ENCODE results near the gene TBL1X.

Gene TBL1X

DNA sequence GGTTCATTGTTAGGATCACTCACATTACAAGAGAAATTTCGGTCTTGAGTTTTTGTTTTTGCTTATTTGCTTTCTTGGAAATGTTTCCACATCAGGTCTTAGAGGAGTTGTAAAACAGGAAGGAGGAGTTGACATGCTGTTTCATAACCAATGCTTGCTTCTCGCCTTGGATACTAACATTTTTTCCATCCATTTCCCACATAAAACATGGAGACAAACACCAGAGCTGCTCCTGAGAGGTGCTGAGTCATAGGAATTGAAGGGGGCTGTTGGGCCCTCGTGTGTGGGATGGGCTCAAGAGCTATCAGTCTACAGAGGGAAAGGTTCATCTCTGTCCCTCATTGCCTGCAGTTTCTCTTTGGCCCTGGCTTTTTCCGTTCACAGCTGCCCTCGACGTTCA is 29.9 kb downstream of the TBL1X start:
- DNase-seq, result no peak

GRCh38 chrX:9495496-9495895 is 30.6 kb downstream of the TBL1X start:
- DNase-seq, result no peak

- no peak for DNase-seq
Observed at GRCh38 chrX:9498236-9498635, 33.4 kb downstream of the TBL1X start.

DNA sequence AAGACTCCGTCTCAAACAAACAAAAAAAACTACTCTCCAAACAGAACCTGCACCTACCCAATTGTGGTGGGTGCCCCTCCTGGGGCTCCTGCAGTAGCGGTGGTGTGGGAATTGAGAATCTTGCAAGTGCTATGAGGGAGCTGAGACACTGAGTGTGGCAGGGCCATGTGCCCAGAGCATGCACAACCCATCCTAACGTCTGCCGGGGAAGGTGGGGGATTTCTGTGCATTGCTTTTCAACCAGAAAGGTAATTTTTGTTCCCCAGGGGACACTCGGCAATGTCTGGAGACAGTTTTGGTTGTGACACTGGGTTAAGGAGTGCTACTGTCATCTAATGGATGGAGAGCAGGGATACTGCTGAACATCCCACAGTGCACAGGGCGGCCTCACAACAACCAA is 35.7 kb downstream of the TBL1X start:
- no peak for DNase-seq

DNA sequence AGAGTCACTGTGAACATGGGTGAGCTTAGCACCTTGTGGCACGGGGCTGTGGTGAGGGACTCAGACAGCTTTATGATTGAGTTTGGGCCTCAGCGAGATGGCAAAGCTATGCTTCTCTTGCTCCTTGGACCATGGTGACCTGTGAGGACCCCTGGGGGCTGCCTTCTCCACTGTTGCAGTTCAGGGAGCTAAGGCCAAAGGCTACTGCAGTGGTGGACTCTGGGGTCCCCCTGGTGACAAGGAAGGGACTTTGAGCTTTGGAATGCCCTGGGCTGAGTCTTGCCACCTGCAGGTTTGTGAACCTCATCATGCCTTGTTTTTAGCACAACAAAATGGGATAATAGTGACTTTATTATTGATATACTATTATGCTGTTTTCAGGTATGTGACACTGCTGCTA is 36.5 kb downstream of the TBL1X start:
- DNase-seq, result no peak

GRCh38 chrX:9503261-9503660 is 38.4 kb downstream of the TBL1X start:
- DNase-seq, result no peak

GRCh38 chrX:9510366-9510765 is 45.5 kb downstream of the TBL1X start:
- no peak for DNase-seq

GRCh38 chrX:9510980-9511379 is 46.1 kb downstream of the TBL1X start:
- DNase-seq, result no peak

- no peak for DNase-seq
Observed at GRCh38 chrX:9515489-9515888, 50.6 kb downstream of the TBL1X start.

DNA sequence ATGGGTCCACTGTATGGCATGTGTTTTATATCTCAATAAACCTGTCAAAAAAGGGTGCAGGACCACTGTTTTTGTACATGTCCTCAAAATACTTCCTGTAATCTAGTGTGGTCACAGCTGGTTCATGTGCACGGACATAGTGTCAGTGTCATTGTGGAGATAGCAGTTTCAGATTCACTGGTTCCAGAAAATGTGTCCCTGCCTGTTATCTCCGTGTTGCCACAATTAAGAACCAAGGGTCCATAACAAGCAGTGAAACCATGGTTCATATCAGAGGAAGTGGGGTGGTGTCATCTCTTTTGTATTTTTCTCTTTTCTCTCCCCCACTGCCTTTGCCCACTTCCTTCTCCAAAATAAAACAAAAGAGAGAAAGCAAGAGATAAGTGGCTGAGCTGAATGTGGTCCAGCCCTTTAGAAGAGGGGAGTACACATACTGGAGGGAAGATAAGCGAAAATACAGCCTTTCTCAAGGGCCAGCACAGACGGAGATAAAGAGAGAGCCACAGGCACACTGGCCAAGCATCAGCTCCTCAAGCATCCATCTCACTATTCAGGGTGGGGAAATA is 51.2 kb downstream of the TBL1X start:
- no peak for DNase-seq

- no peak for DNase-seq
Observed at GRCh38 chrX:9516635-9517034, 51.8 kb downstream of the TBL1X start.

GRCh38 chrX:9518051-9518450 is 53.2 kb downstream of the TBL1X start:
- DNase-seq, result no peak

DNA sequence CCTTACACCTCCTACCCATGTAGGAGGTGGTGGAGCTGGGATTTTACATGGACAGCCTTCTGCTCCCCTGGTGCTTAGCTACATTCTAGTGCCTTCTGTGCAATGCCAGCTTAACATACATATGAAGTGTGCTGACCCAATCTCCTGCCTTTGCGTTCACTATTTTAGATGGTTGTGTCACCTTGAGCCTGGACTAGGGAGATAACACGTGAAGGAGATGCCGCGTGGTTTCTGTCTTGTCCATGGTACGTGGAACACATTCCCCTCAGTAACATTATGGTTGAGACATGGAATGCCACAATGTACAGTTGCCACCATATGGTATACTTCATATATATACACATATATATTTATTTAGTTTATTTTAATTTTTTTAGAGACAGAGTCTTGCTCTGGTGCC is 54.0 kb downstream of the TBL1X start:
- DNase-seq, result no peak

DNA sequence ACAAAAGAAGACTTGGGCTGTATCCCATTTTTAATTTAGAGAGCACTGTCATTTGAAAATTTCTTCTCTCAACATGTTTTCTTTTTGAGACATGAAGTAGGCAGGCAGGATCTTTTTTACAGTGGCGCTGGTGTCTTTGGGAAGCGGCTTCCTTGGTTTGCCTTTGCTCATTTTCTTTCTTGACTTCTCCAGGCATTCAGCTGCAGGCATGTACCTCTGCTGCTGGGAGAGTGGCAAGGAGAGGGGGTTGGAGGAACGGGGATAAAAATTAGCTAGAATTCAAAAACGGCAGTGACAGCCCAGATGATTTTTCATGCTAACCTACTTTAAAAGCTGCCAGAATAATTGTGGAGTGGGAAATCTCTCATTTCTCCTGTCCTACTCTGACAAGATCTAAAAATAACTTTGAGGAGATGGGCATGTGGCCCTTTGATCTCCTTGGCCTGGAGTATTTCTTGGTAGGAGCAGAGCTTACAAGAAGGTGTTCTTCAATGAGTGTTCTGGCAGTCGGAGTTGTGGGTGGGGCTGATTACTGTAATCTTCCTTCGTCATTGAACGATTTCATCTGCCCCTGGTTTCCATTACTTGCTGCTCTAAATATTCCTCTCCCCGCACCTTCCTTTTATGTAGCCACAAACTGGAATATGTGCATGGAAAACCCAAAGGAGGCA is 54.8 kb downstream of the TBL1X start:
- DNase-seq, result no peak

GRCh38 chrX:9520217-9520590 is 55.3 kb downstream of the TBL1X start:
- DNase-seq, result no peak

- DNase-seq, result no peak
Observed at GRCh38 chrX:9522378-9523155, 57.7 kb downstream of the TBL1X start.

DNA sequence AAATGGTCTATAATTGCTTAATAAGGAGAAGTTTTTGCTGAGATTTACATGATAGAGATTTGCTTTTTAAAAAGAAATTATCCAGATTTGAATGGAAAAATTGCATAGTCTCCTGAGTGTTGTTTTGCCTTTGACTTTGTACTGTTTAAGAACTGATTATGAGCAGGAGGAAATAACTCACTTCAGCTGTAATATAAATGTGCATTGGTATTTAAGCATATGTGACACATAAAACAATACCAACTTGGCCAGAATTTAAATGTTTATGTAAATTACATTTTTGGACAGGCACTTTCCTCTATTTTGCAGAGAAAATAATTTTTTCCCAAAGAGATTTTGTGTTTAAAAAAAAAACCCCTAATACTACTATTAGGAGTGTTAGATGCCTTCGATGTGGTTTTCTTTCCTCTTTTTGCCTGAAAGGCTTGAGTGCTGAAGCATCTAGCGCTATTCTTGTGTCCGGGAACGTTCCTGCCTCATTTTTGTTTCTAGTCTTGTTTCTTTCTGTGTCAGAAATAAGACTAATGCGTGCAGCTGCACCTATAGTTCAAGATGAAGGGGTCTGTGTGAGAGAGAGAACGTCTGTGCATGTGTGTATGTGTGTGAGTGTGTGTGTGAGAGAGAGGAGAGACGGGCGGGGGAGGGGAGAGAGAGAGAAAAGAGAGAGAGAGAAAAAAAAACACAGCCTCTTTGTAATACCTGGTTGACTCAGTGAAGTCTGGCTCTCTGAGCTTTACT is 60.8 kb downstream of the TBL1X start:
- peak in 1 of 51 donors; percentile 4 for DNase-seq

GRCh38 chrX:9526965-9527364 is 62.1 kb downstream of the TBL1X start:
- no peak for DNase-seq

- DNase-seq, result no peak
Observed at GRCh38 chrX:9528498-9528897, 63.6 kb downstream of the TBL1X start.

GRCh38 chrX:9529223-9529622 is 64.4 kb downstream of the TBL1X start:
- no peak for DNase-seq

- peak in 32 of 51 donors; percentile 0 to 65 (median 21) for DNase-seq
Observed at GRCh38 chrX:9530848-9531274, 66.0 kb downstream of the TBL1X start.

DNA sequence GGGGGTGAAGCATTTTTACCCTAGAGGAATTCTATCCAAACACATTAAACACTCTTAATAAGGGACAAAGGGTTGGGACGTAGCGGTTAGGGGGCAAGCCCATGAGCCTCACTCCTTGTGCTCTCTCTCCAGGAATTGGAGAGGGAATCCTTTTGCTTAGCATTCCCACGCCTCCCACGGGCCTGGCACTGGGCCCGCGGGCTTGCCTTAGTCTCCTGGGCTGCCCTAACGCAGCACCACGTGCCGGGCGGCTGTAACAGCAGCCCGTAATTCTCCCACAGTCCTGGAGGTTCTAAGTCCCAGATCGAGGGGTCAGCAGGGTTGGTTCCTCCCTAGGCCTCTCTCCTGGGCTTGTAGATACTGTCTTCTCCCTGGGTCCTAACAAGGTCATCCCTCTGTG is 67.5 kb downstream of the TBL1X start:
- peak in 9 of 51 donors; percentile 0 to 11 (median 5) for DNase-seq

Measured in hypothalamus (tissue), 51 donors.